Measurements from ENCODE around the gene NR2F2. TPM values are rescaled to one million over a fixed set of nuclear protein-coding genes. Genes with fewer than 3 reads are reported as not detected.

Gene NR2F2
- total RNA-seq, 1 donor from 2014 or later: 50.6 TPM

- intact Hi-C loops (cut with DNase I): no loop called here
These were observed 26.3 kb downstream of the NR2F2 start for GRCh38 chr15:96356494-96357455.

GRCh38 chr15:96358001-96358801, 27.7 kb downstream of the NR2F2 start:
- intact Hi-C loops (cut with DNase I): no loop called here
- Histone ChIP-seq H3K27me3 (ENCODE audit: low read depth) (peaks cover 73% of the 10 kb centered on the region), H3K4me3 (peak overlapping the region; percentile 77), H3K4me1 (peaks cover 6% of the 10 kb centered on the region), H3K9me3 (no peaks in the 10 kb centered on the region), H3K36me3 (no peaks in the 10 kb centered on the region), H3K27ac (no peak overlapping the region)
- no peak for DNase-seq
- ATAC-seq: no peak
- TF ChIP-seq, protein P1, sequence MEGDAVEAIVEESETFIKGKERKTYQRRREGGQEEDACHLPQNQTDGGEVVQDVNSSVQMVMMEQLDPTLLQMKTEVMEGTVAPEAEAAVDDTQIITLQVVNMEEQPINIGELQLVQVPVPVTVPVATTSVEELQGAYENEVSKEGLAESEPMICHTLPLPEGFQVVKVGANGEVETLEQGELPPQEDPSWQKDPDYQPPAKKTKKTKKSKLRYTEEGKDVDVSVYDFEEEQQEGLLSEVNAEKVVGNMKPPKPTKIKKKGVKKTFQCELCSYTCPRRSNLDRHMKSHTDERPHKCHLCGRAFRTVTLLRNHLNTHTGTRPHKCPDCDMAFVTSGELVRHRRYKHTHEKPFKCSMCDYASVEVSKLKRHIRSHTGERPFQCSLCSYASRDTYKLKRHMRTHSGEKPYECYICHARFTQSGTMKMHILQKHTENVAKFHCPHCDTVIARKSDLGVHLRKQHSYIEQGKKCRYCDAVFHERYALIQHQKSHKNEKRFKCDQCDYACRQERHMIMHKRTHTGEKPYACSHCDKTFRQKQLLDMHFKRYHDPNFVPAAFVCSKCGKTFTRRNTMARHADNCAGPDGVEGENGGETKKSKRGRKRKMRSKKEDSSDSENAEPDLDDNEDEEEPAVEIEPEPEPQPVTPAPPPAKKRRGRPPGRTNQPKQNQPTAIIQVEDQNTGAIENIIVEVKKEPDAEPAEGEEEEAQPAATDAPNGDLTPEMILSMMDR (IDR thresholded peaks at IDR 0.05): no peak

More at GRCh38 chr15:96356494-96357455, 26.3 kb downstream of the NR2F2 start:
- Histone ChIP-seq H3K9me3 (no peaks in the 10 kb centered on the region), H3K36me3 (no peaks in the 10 kb centered on the region), H3K4me1 (peaks cover 6% of the 10 kb centered on the region), H3K27me3 (ENCODE audit: low read depth) (peaks cover 73% of the 10 kb centered on the region), H3K4me3 (peak overlapping the region; percentile 77), H3K27ac (peak overlapping the region; percentile 82)
- DNase-seq (peak; percentile 78), ATAC-seq (peak; percentile 83 to 85)
- TF ChIP-seq, protein P1 (IDR thresholded peaks at IDR 0.05): peak; percentile 93

GRCh38 chr15:96358821-96359615, 28.5 kb downstream of the NR2F2 start:
- no peak for ATAC-seq
- H3K36me3 ChIP-seq: no peaks in the 10 kb centered on the region
- H3K4me1 ChIP-seq: peaks cover 6% of the 10 kb centered on the region
- intact Hi-C loops (cut with DNase I): no loop called here
- no peaks in the 10 kb centered on the region for H3K9me3 ChIP-seq
- peaks cover 75% of the 10 kb centered on the region for H3K27me3 ChIP-seq (ENCODE audit: low read depth)
- H3K4me3 ChIP-seq: no peak overlapping the region
- TF ChIP-seq, protein P1 (IDR thresholded peaks at IDR 0.05): no peak
- peak overlapping the region; percentile 71 for H3K27ac ChIP-seq
- no peak for DNase-seq

DNA sequence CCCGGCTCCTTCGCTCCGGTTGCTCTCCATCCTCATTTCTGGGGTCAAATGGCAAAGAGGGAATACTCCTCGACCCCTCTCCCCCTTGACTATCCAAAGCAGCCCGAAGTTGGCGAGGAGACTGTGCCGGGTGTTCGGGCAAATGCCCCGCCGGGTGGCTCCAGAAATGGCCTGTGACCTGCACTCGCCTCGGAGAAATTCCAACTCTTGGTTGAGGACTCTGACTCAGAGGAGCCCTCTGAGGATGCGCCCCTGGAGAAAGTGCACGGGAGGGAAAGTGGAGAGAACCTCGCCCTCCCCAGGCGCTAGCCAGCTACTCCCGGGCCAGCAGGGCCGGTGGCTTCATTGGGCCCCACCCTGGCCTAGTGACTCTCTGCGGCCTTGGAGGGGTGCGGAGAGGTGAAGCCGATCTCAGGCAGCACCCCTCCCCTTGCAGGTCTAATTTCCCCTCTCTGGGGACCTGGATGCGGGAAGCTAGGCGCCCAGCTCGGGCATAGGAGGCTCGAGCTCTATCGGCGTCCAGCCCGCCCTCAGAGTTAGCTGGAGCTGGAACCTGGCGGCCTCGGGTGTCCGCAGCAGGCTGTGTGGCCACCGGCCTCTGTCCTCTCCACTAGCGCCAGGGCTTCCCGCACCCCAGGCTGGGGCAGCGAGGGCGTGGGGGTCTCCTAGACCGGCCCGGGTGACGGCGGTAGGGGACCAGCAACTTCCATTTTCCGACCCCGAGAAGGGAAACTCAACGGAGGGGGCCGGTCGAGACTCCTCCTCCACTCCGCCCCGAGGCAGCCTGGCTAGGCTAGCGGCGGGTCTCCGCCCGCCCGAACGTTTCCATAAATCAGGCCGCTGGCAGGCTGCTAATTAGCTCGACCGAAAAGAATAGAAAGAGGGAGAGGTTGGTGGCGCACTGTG, 29.4 kb downstream of the NR2F2 start:
- Histone ChIP-seq H3K9me3 (no peaks in the 10 kb centered on the region), H3K4me1 (peaks cover 6% of the 10 kb centered on the region), H3K27ac (peak overlapping the region; percentile 71), H3K36me3 (no peaks in the 10 kb centered on the region), H3K27me3 (ENCODE audit: low read depth) (peaks cover 70% of the 10 kb centered on the region), H3K4me3 (peak overlapping the region; percentile 55)
- ATAC-seq: peak in 1 of 2 donors; percentile 5
- intact Hi-C loops (cut with DNase I): no loop called here
- TF ChIP-seq, protein P1 (IDR thresholded peaks at IDR 0.05): no peak
- no peak for DNase-seq
